ENCODE data around the gene KIF25.

Gene KIF25

DNA sequence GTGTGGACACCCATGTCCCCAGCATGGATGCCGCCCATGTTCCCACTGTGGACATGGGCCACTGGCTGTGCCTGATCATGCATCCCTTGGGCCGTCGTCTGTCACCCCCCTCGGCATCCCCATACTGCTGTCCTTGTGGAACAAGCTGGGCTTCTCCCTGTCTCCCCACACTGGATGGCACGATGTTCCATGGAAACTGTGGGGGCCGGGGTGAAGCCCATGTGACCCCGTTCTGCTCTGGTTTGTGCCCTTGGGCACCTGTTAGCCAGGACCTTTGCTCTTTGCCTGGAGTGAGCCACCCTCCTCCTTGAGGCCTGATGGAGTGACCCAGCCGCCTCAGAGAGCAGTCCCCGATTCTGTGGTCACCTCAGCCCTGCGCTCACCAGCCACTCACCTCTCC, 89.1 kb downstream of the KIF25 start:
- DNase-seq (ENCODE audit: low read depth in 1 of 2, low spot score in 1 of 2) = no peak

GRCh38 chr6:168087436-168088160, 90.1 kb downstream of the KIF25 start:
- DNase-seq (ENCODE audit: low read depth in 1 of 2, low spot score in 1 of 2) = no peak

GRCh38 chr6:168088161-168089053, 90.9 kb downstream of the KIF25 start:
- DNase-seq (ENCODE audit: low read depth in 1 of 2, low spot score in 1 of 2) = no peak

GRCh38 chr6:168089186-168090063, 92.0 kb downstream of the KIF25 start:
- no peak for DNase-seq (ENCODE audit: low read depth in 1 of 2, low spot score in 1 of 2)

- no peak for DNase-seq (ENCODE audit: low read depth in 1 of 2, low spot score in 1 of 2)
These were observed 92.7 kb downstream of the KIF25 start for GRCh38 chr6:168090064-168090690.

GRCh38 chr6:168090706-168091105, 93.2 kb downstream of the KIF25 start:
- no peak for DNase-seq (ENCODE audit: low read depth in 1 of 2, low spot score in 1 of 2)

- DNase-seq (ENCODE audit: low read depth in 1 of 2, low spot score in 1 of 2) = no peak
These were observed 94.2 kb downstream of the KIF25 start for GRCh38 chr6:168091381-168092264.

- no peak for DNase-seq (ENCODE audit: low read depth in 1 of 2, low spot score in 1 of 2)
These were observed 95.1 kb downstream of the KIF25 start for GRCh38 chr6:168092541-168092940.

GRCh38 chr6:168093071-168093505, 95.6 kb downstream of the KIF25 start:
- no peak for DNase-seq (ENCODE audit: low read depth in 1 of 2, low spot score in 1 of 2)

GRCh38 chr6:168093634-168094033, 96.2 kb downstream of the KIF25 start:
- DNase-seq (ENCODE audit: low read depth in 1 of 2, low spot score in 1 of 2) = no peak
